Esophagus muscularis mucosa (tissue), 4 donors: ENCODE data around the gene CYP46A1. TPM values are rescaled to one million over a fixed set of nuclear protein-coding genes. Genes with fewer than 3 reads are reported as not detected.
"Not testable (repeated sequence)": the region's sequence is repeated elsewhere in the genome, so short reads cannot be mapped to it uniquely, and the experiment has no call there.

ENCODE experiments used
- DNase-seq: peaks from one replicate; pipeline ENCODE4 v3.0.0-alpha.2; 2017; ENCODE audit errors: extremely low spot score
- H3K27ac ChIP-seq, 4 donors: fragments of 200-600 bp; sonication (generic); replicated peaks in 1 of 4; 1 replicate in 3 of 4; 2 replicates in 1 of 4; pipeline ENCODE4 v1.5.1; 2016 to 2019; ENCODE audit warnings: mild to moderate bottlenecking in 1 of 4
- H3K27me3 ChIP-seq, 4 donors: fragments of 200-600 bp; sonication (generic); one replicate each; pipeline versions ENCODE4 v1.5.1 to v1.6.0; 2016 to 2019
- H3K36me3 ChIP-seq, 4 donors: fragments of 200-600 bp; sonication (generic); one replicate each; pipeline ENCODE4 v1.5.1; 2016 to 2019
- H3K4me1 ChIP-seq, 4 donors: fragments of 200-600 bp; sonication (generic); one replicate each; pipeline ENCODE4 v1.5.1; 2016 to 2019
- H3K4me3 ChIP-seq, 4 donors: fragments of 200-600 bp; sonication (generic); 1 replicate in 2 of 4; 2 replicates in 2 of 4; pipeline ENCODE4 v1.5.1; 2016 to 2019; ENCODE audit warnings: mild to moderate bottlenecking in 4 of 4, moderate library complexity in 1 of 4
- H3K9me3 ChIP-seq, 4 donors: fragments of 200-600 bp; sonication (generic); 1 replicate in 3 of 4; 2 replicates in 1 of 4; pipeline ENCODE4 v1.5.1; 2016 to 2019
- EP300 ChIP-seq: sonication (generic); formaldehyde crosslinking; IDR thresholded peaks from one replicate; pipeline ENCODE4 v1.6.1; 2017; ENCODE audit warnings: antibody characterized with exemption
- POLR2A ChIP-seq: fragments of 450-650 bp; IDR thresholded peaks from one replicate; pipeline ENCODE4 v1.6.1; 2017; ENCODE audit warnings: antibody characterized with exemption, moderate library complexity, mild to moderate bottlenecking, low read depth
- POLR2AphosphoS5 ChIP-seq, 2 donors: sonication (generic); formaldehyde crosslinking; IDR thresholded peaks; one replicate each; pipeline ENCODE4 v1.6.1; 2017; ENCODE audit warnings: antibody characterized with exemption in 2 of 2
- WGBS: methylation state at CpG from one replicate; pipeline ENCODE4 v1.1.5; 2018; 5-methylcytosine and 5-hydroxymethylcytosine counted together
- intact Hi-C: fragments of 100-400 bp; cut with DNase I; formaldehyde crosslinking; loops from one replicate; pipeline ENCODE4 v1.15.1; 2023
- total RNA-seq, 4 donors: library from RNA; depleted of rRNA; stranded (reverse); fragments of >200 nt; gene quantifications; one replicate each; pipeline versions ENCODE4 v1.1.0 to v1.2.1, GENCODE V29; 2016
- TF ChIP-seq, protein P1 (sequence below), 3 experiments: fragments of 200-600 bp in 2 of 3; fragments of 450-650 bp in 1 of 3; sonication (generic) in 2 of 3; IDR thresholded peaks; one replicate each; pipeline ENCODE4 v1.5.1; 2017 to 2019; ENCODE audit warnings: antibody characterized with exemption in 3 of 3, mild to moderate bottlenecking in 2 of 3, moderate library complexity in 1 of 3

CYP46A1 gene
- total RNA-seq, 4 donors from 2014 or later = 1.2 to 2.5 (median 1.9) TPM

GRCh38 chr14:99637624-99638023 is 46.5 kb upstream of the CYP46A1 start:
- intact Hi-C loops = no loop called here
- no peak overlapping the region for H3K4me3 ChIP-seq
- H3K27me3 ChIP-seq = no peaks in the 10 kb centered on the region
- H3K9me3 ChIP-seq = no peaks in the 10 kb centered on the region
- H3K27ac ChIP-seq = no peak overlapping the region
- H3K36me3 ChIP-seq = no peaks in the 10 kb centered on the region
- no peaks in the 10 kb centered on the region for H3K4me1 ChIP-seq
- WGBS = 90% methylated on average over 7 of the region's 7 CpGs
- DNase-seq = no peak
- TF ChIP-seq POLR2AphosphoS5 (IDR thresholded peaks at IDR 0.05) (no peak), POLR2A (no peak)
- TF ChIP-seq, protein P1, sequence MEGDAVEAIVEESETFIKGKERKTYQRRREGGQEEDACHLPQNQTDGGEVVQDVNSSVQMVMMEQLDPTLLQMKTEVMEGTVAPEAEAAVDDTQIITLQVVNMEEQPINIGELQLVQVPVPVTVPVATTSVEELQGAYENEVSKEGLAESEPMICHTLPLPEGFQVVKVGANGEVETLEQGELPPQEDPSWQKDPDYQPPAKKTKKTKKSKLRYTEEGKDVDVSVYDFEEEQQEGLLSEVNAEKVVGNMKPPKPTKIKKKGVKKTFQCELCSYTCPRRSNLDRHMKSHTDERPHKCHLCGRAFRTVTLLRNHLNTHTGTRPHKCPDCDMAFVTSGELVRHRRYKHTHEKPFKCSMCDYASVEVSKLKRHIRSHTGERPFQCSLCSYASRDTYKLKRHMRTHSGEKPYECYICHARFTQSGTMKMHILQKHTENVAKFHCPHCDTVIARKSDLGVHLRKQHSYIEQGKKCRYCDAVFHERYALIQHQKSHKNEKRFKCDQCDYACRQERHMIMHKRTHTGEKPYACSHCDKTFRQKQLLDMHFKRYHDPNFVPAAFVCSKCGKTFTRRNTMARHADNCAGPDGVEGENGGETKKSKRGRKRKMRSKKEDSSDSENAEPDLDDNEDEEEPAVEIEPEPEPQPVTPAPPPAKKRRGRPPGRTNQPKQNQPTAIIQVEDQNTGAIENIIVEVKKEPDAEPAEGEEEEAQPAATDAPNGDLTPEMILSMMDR (IDR thresholded peaks at IDR 0.05) = no peak

- intact Hi-C loops, H3K27ac ChIP-seq, H3K9me3 ChIP-seq, DNase-seq, H3K4me3 ChIP-seq, H3K36me3 ChIP-seq: not testable (repeated sequence)
- Histone ChIP-seq H3K4me1 (peaks cover 7 to 20% (median 18%) of the 10 kb centered on the region in 4 donors), H3K27me3 (peaks cover 0 to 13% (median 0%) of the 10 kb centered on the region in 4 donors)
- WGBS = 91% methylated on average over 5 of the region's 5 CpGs
These were observed 41.3 kb upstream of the CYP46A1 start for GRCh38 chr14:99642771-99643170.

DNA sequence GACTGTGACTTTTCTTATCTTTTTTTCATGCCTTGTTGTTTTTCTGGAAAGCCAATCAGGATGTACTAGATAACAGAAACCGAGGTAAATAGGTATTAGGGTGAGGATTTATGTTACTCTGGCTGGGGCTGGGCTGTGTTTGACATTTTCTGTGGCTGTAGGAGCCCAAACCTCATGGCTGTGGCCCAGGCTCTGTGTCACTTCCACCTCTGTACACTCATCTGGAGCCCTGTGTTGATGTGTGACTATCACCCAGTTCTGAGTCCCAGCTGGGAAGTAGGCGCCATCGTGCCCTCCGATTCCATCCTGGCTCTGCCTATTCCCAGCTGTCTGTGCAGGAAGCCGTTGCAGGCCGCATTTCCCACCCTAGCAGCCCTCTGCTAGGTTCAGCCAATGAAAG is 40.8 kb upstream of the CYP46A1 start:
- Histone ChIP-seq H3K27ac (no peak overlapping the region), H3K36me3 (no peaks in the 10 kb centered on the region), H3K4me1 (peaks cover 7 to 20% (median 18%) of the 10 kb centered on the region in 4 donors), H3K9me3 (no peaks in the 10 kb centered on the region), H3K4me3 (no peak overlapping the region), H3K27me3 (peaks cover 0 to 13% (median 0%) of the 10 kb centered on the region in 4 donors)
- 70% methylated on average over 6 of the region's 6 CpGs for WGBS
- intact Hi-C loops = no loop called here
- TF ChIP-seq EP300 (no peak), POLR2AphosphoS5 (IDR thresholded peaks at IDR 0.05) (no peak)
- no peak for DNase-seq

DNA sequence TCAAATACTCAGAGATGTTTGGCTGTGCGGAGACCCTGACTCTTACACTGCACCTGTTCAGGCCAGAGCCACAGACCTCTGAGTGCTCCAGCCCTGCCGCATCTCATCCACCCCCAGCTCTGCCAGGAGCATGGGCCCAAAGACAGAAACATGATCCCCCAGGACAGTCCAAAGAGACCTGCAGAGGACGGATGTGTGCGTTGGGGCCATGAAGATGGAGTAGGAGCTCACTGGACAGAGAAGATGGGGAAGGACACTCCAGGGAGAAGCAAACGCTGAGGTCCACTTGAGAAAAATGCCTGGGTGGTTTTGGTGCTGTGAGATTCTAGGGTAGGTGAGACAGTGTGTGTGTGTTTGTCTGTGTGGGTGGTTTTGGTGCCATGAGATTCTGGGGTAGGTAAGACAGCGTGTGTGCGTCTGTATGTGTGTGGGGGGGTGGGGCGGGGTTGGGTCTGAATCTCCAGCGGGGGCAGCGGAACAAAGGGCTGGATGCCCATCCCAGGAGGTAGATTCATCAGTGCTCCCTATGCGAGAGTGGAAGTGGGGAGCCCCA is 40.0 kb upstream of the CYP46A1 start:
- WGBS = 97% methylated on average over 11 of the region's 11 CpGs
- no peaks in the 10 kb centered on the region for H3K36me3 ChIP-seq

DNA sequence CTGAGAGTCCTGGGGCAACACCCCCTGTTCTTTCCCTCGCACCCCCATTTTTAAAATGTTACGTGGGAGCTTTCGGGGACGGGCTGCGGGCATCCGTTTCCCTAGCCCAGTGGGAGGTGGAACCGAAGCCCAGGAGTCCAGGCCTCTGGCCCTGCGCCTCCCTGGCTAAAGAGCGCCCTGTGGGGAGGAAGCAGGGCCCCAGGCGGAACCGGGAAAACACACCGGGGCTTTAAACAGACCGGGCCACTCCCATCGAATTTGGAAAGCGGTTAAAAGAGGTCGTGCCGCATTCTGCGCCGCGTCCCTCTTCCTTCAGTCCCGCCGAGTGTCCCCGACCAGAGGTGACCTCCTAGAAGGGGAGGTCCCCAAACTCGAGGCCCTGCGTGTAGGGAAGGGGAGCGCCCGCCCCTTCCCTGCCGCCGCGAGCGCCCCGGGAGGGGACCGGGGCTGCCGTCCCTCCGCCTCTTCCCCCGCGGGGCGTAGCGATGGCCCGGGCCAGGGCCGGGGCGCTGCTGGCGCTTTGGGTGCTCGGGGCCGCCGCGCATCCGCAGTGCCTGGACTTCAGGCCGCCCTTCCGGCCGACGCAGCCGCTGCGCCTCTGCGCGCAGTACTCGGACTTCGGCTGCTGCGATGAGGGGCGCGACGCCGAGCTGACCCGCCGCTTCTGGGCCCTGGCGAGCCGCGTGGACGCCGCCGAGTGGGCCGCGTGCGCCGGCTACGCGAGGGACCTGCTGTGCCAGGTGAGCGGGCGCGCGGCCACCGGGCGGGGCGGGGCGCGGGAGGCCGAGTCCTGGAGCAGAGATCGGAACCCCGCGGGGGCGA is 39.2 kb upstream of the CYP46A1 start, which contains the start of gene HHIPL1:
Gene HHIPL1, plus strand, starts transcription at position 407 of the 822 bp plus-strand sequence. Its CDS starts 79 bp downstream, at position 486.
- H3K9me3 ChIP-seq = no peaks in the 10 kb centered on the region
- intact Hi-C loops = no loop called here
- H3K4me1 ChIP-seq = peaks cover 7 to 20% (median 18%) of the 10 kb centered on the region in 4 donors
- DNase-seq = no peak
- H3K4me3 ChIP-seq = peak within 1 kb of the TSS; percentile 60 to 68 (median 64)
- H3K27me3 ChIP-seq = peaks cover 0 to 13% (median 0%) of the 10 kb centered on the region in 4 donors
- H3K27ac ChIP-seq = peak within 1 kb of the TSS; percentile 5 to 73 (median 43)
- 58% methylated on average over 7 of the region's 91 CpGs for WGBS
- no peak for TF ChIP-seq EP300
- TF ChIP-seq POLR2AphosphoS5 (IDR thresholded peaks at IDR 0.05) = no peak
- TF ChIP-seq POLR2A = no peak
- TF ChIP-seq, protein P1 (IDR thresholded peaks at IDR 0.05) = no peak
- no peaks in the 10 kb centered on the region for H3K36me3 ChIP-seq

More for the DNA sequence above, 40.0 kb upstream of the CYP46A1 start:
- Histone ChIP-seq H3K4me3 (peak overlapping the region in 1 of 4 donors; percentile 68), H3K27ac (no peak overlapping the region), H3K9me3 (no peaks in the 10 kb centered on the region), H3K4me1 (peaks cover 7 to 20% (median 18%) of the 10 kb centered on the region in 4 donors), H3K27me3 (peaks cover 0 to 13% (median 0%) of the 10 kb centered on the region in 4 donors)
- no peak for TF ChIP-seq POLR2AphosphoS5 (IDR thresholded peaks at IDR 0.05)
- TF ChIP-seq, protein P1 (IDR thresholded peaks at IDR 0.05) = no peak
- TF ChIP-seq POLR2A = no peak
- TF ChIP-seq EP300 = no peak
- DNase-seq = no peak
- intact Hi-C loops = no loop called here
